ENCODE measurements around the gene COBLL1.

COBLL1 gene

DNA sequence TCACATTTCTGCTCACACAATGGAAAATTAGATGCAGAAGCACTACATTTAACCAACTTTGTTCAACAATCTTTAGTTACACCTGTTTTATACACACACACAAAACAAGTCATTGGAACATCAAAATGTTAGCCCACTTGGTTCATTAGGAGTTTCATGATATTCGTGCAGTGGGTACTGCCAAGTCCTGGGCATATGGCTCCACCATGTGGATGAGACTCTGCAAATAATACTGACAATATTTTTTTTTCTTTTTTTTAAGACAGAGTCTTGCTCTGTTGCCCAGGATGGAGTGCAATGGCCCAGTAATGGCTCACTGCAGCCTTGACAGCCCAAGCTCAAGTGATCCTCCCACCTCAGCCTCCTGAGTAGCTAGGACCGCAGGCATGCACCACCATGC lies 185.9 kb downstream of the COBLL1 start:
- no peaks in the 10 kb centered on the region for H3K27me3 ChIP-seq
- no peaks in the 10 kb centered on the region for H3K36me3 ChIP-seq
- DNase-seq = no peak
- no peaks in the 10 kb centered on the region for H3K4me1 ChIP-seq
- no peaks in the 10 kb centered on the region for H3K9me3 ChIP-seq
- TF ChIP-seq, protein P1, sequence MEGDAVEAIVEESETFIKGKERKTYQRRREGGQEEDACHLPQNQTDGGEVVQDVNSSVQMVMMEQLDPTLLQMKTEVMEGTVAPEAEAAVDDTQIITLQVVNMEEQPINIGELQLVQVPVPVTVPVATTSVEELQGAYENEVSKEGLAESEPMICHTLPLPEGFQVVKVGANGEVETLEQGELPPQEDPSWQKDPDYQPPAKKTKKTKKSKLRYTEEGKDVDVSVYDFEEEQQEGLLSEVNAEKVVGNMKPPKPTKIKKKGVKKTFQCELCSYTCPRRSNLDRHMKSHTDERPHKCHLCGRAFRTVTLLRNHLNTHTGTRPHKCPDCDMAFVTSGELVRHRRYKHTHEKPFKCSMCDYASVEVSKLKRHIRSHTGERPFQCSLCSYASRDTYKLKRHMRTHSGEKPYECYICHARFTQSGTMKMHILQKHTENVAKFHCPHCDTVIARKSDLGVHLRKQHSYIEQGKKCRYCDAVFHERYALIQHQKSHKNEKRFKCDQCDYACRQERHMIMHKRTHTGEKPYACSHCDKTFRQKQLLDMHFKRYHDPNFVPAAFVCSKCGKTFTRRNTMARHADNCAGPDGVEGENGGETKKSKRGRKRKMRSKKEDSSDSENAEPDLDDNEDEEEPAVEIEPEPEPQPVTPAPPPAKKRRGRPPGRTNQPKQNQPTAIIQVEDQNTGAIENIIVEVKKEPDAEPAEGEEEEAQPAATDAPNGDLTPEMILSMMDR (IDR thresholded peaks at IDR 0.05; ENCODE audit: low read depth, low read length) = no peak
- H3K4me3 ChIP-seq (ENCODE audit: low read depth, low read length) = no peak overlapping the region

DNA sequence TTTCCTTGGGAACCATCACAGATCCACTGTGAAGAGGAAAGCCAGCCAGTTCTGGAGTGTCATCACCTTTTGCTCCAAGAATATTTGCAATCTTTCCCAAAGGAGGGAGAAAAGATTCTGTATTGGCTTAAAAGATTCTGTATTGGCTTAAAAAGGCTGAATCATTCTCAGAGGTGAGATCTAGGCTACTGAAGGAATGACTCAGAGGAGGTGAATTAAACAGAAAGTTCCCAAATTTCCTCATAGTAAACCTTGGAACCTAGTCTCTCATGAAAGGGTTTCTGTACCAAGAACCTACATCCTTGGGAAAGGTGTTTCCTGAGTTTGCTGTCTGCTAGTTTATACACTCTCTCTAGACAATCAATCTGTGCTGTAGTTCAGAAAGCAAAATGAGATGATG lies 186.3 kb downstream of the COBLL1 start:
- Histone ChIP-seq H3K27me3 (no peaks in the 10 kb centered on the region), H3K4me1 (no peaks in the 10 kb centered on the region), H3K9me3 (no peaks in the 10 kb centered on the region), H3K36me3 (no peaks in the 10 kb centered on the region), H3K4me3 (ENCODE audit: low read depth, low read length) (no peak overlapping the region)
- no peak for DNase-seq
- TF ChIP-seq, protein P1 (IDR thresholded peaks at IDR 0.05; ENCODE audit: low read depth, low read length) = no peak

DNA sequence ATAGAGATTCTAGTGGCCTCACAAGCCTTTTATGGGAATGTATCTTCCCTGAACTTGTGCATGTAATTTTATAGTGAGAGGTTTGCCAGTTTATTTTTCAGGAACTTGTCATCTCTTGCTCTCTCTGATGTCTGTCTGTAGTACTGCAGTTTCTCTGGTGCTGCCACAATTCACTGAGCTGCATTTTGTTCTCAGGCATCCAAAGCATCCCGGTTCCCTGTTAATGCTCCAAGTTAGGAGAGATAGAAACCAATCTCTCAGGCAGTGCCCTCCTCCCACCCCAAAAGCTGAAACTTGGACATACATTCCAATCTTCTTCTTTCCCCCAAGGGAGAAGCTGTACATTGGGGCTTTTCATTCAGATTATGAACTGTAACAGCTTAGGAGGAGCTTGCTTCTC lies 190.3 kb downstream of the COBLL1 start:
- TF ChIP-seq, protein P1 (IDR thresholded peaks at IDR 0.05; ENCODE audit: low read depth, low read length) = no peak
- no peaks in the 10 kb centered on the region for H3K27me3 ChIP-seq
- H3K4me1 ChIP-seq = no peaks in the 10 kb centered on the region
- H3K4me3 ChIP-seq (ENCODE audit: low read depth, low read length) = no peak overlapping the region
- no peaks in the 10 kb centered on the region for H3K36me3 ChIP-seq
- DNase-seq = no peak
- no peaks in the 10 kb centered on the region for H3K9me3 ChIP-seq

DNA sequence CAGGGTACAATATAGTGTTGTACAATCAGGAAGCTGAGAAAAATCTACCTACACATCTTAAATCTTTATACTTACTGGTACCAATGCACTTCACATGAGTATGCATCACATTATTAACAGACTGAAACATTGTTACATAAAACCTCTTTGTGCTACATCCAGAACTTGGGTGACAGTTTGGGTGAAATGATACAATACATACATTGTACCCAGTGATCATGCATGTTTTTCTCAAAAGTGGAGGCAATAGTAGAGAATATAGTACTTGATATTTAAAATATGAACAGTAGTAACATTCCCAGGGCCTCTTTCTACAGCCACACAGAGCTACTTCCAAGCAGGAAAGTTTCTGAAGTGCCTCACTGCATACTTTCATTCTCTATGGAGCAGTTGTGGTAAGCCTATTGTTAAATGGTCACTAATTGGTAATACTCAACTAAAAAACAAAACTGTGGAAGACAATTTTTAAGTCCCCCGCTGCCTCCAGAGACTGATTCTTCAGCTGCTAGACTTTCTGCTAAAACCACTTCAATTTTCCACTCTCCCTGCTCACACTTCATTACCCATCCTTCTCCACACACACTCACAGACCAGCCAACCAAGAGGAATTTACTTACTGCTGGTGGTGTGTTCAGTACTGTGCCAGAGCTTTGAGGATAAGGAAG lies 197.5 kb downstream of the COBLL1 start:
- no peak for DNase-seq
- Histone ChIP-seq H3K4me1 (no peaks in the 10 kb centered on the region), H3K4me3 (ENCODE audit: low read depth, low read length) (no peak overlapping the region), H3K9me3 (no peaks in the 10 kb centered on the region), H3K36me3 (no peaks in the 10 kb centered on the region), H3K27me3 (no peaks in the 10 kb centered on the region)
- TF ChIP-seq, protein P1 (IDR thresholded peaks at IDR 0.05; ENCODE audit: low read depth, low read length) = no peak

DNA sequence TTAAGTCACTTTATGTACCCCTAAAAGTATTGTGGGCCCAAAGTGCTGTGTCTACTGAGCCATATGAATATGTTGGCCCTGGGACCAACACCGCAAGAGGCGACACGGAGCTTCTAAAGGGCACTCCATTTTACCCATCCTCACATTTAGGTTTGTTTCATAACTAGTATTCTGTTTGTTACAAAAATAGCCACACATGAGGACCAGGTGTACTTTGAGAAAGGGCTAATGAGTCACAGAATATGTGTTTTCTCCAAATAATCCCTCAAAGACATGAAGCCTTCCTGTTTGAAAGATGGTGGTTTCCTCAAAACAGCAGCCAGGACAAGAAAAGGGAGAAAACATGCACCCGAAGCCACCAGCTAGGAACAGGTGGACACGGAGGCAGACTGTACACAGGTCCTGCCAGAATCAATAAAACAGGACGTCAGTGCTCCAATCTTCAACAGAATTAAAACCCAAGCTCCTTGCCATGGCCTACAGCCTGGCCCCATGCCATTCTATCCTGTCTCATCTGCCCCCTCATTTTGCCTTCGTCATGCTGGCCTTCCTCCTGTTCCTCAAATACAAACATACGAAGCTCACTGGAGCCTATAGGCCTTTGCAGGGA lies 198.6 kb downstream of the COBLL1 start:
- no peaks in the 10 kb centered on the region for H3K27me3 ChIP-seq
- H3K36me3 ChIP-seq = no peaks in the 10 kb centered on the region
- no peaks in the 10 kb centered on the region for H3K9me3 ChIP-seq
- H3K4me1 ChIP-seq = no peaks in the 10 kb centered on the region
- H3K4me3 ChIP-seq (ENCODE audit: low read depth, low read length) = no peak overlapping the region
- DNase-seq = no peak
- TF ChIP-seq, protein P1 (IDR thresholded peaks at IDR 0.05; ENCODE audit: low read depth, low read length) = no peak

DNA sequence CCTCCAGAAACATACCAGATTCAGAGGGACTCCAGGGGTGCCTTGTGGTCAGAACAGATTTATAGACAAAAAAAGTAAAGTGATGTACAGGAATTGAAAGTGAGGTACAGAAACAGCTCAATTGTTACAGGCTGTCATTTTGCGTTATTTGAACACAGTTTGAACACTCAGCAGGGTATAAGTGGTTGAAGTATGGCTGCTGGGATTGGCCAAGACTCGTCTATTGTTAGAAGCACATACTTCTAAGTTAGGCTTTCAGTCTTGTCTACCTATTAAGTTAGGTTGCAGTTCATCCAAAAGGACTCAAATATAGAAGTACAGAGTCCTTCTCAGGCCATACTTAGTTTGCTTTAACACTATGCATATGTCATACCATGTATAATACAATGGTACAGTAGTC lies 199.4 kb downstream of the COBLL1 start:
- H3K36me3 ChIP-seq = no peaks in the 10 kb centered on the region
- H3K4me3 ChIP-seq (ENCODE audit: low read depth, low read length) = no peak overlapping the region
- TF ChIP-seq, protein P1 (IDR thresholded peaks at IDR 0.05; ENCODE audit: low read depth, low read length) = no peak
- DNase-seq = no peak
- no peaks in the 10 kb centered on the region for H3K4me1 ChIP-seq
- H3K9me3 ChIP-seq = no peaks in the 10 kb centered on the region
- H3K27me3 ChIP-seq = no peaks in the 10 kb centered on the region
